Neural cell (in vitro differentiated cells): Measurements from ENCODE around the gene APMAP.

Experiments
- CTCF ChIP-seq: fragments of 450-650 bp; IDR thresholded peaks from 2 replicates; pipeline ENCODE4 v1.5.1; 2014; ENCODE audit warnings: antibody characterized with exemption, mild to moderate bottlenecking, moderate library complexity; ENCODE audit not compliant: poor library complexity, severe bottlenecking
- EP300 ChIP-seq: fragments of 450-650 bp; conservative IDR thresholded peaks from 2 replicates; pipeline ENCODE4 v1.6.1; 2014; ENCODE audit warnings: antibody characterized with exemption, mild to moderate bottlenecking, moderate library complexity; ENCODE audit not compliant: poor library complexity, severe bottlenecking
- EZH2 ChIP-seq: fragments of 200-600, 300-800 bp; shearing (Covaris generic), sonication (generic); IDR thresholded peaks from 2 replicates; pipeline ENCODE4 v1.6.1; 2014; ENCODE audit warnings: antibody characterized with exemption, low read length, borderline replicate concordance, mild to moderate bottlenecking; ENCODE audit not compliant: insufficient read depth, poor library complexity, severe bottlenecking
- MXI1 ChIP-seq: fragments of 450-650 bp; conservative IDR thresholded peaks from 2 replicates; pipeline ENCODE4 v1.6.1; 2014; ENCODE audit warnings: antibody characterized with exemption, mild to moderate bottlenecking; ENCODE audit not compliant: poor library complexity, severe bottlenecking
- POLR2AphosphoS5 ChIP-seq: IDR thresholded peaks from 2 replicates; pipeline ENCODE4 v1.6.1; 2012
- REST ChIP-seq: IDR thresholded peaks from 2 replicates; pipeline ENCODE4 v1.6.1; 2012; ENCODE audit warnings: borderline replicate concordance

- TF ChIP-seq POLR2AphosphoS5 (no peak), CTCF (no peak), REST (no peak), EZH2 (no peak), MXI1 (no peak), EP300 (no peak)
These were observed 22.3 kb upstream of the APMAP start for GRCh38 chr20:25014816-25015215.
